Astrocyte (in vitro differentiated cells and primary cell): Measurements from ENCODE around the gene FBXL7.

ENCODE experiments used
- CTCF ChIP-seq: IDR thresholded peaks from 2 replicates; pipeline ENCODE4 v1.5.1; 2011; ENCODE audit warnings: low read depth, mild to moderate bottlenecking, inconsistent platforms, low read length, moderate library complexity; ENCODE audit not compliant: insufficient read depth
- EZH2 ChIP-seq: IDR thresholded peaks from 2 replicates; pipeline ENCODE4 v1.6.1; 2012; ENCODE audit warnings: mild to moderate bottlenecking, low read length, inconsistent platforms; ENCODE audit not compliant: insufficient read depth

- TF ChIP-seq EZH2 (no peak), CTCF (no peak)
These were observed 110.2 kb downstream of the FBXL7 start for GRCh38 chr5:15610216-15610615.
